IMR-90 (cell line): ENCODE measurements around the gene STAM. TPM values are rescaled to one million over a fixed set of nuclear protein-coding genes. Genes with fewer than 3 reads are reported as not detected.

ENCODE experiments used
- ATAC-seq: fragments of 200-7000 bp; cut with Tn5 transposase; 2 replicates; pipeline ENCODE4 v1.9.1; 2020; ENCODE audit warnings: low read depth, mild to moderate bottlenecking, moderate library complexity
- BruUV-seq: library from RNA; stranded (reverse); fragments of 400-500 nt; replicated peaks from 2 replicates; lab custom pipeline; 2021; lab: Mats Ljungman, UMichigan
- CTCF ChIA-PET: fragments of 300-600 bp; formaldehyde crosslinking; extraction: SDS; loops from one replicate; lab custom pipeline; 2021; ENCODE audit warnings: antibody characterized with exemption; lab: Yijun Ruan, JAX
- POLR2A ChIA-PET: fragments of 300-600 bp; sonication (Branson Sonifier 250); formaldehyde crosslinking; loops from one replicate; lab custom pipeline; 2022; ENCODE audit warnings: antibody characterized with exemption; ENCODE audit not compliant: unreplicated experiment; lab: Charles Lee
- DNase-seq: peaks from one replicate; pipeline ENCODE4 v3.0.0; 2013
- H2AFZ ChIP-seq: replicated peaks from 2 replicates; pipeline ENCODE3; 2013; ENCODE audit warnings: low read length, mild to moderate bottlenecking; ENCODE audit not compliant: poor library complexity
- H2AK5ac ChIP-seq: 2 replicates; pipeline ENCODE4 v1.6.1; 2013; ENCODE audit warnings: low read depth, low read length, inconsistent platforms
- H2AK9ac ChIP-seq: replicated peaks from 2 replicates; pipeline ENCODE3; 2013; ENCODE audit warnings: mild to moderate bottlenecking, low read depth, low read length, moderate library complexity; ENCODE audit not compliant: poor library complexity
- H2BK120ac ChIP-seq: 2 replicates; pipeline ENCODE4 v1.6.1; 2013; ENCODE audit warnings: low read depth, low read length, inconsistent platforms
- H2BK15ac ChIP-seq: 3 replicates; pipeline ENCODE4 v1.6.1; 2013; ENCODE audit warnings: low read depth, low read length, inconsistent platforms
- H2BK20ac ChIP-seq: 2 replicates; pipeline ENCODE4 v1.6.1; 2013; ENCODE audit warnings: low read depth, mild to moderate bottlenecking, inconsistent platforms, low read length, moderate library complexity
- H2BK5ac ChIP-seq: 2 replicates; pipeline ENCODE4 v1.6.1; 2013; ENCODE audit warnings: mild to moderate bottlenecking, low read depth, low read length, inconsistent platforms; ENCODE audit not compliant: poor library complexity, severe bottlenecking
- H3K14ac ChIP-seq: replicated peaks from 2 replicates; pipeline ENCODE4 v1.6.1; 2013; ENCODE audit warnings: low read depth, low read length, inconsistent platforms
- H3K18ac ChIP-seq: 2 replicates; pipeline ENCODE4 v1.6.1; 2013; ENCODE audit warnings: low read depth, low read length, control low read depth
- H3K23ac ChIP-seq: 2 replicates; pipeline ENCODE4 v1.6.1; 2013; ENCODE audit warnings: low read depth, low read length, inconsistent platforms
- H3K27ac ChIP-seq: 2 replicates; pipeline ENCODE4 v1.5.1; 2013; ENCODE audit warnings: mild to moderate bottlenecking, control low read depth, low read length; ENCODE audit not compliant: insufficient read depth
- H3K27me3 ChIP-seq: 2 replicates; pipeline ENCODE4 v1.6.1; 2013; ENCODE audit warnings: low read length; ENCODE audit not compliant: control insufficient read depth, insufficient read depth
- H3K36me3 ChIP-seq: 2 replicates; pipeline ENCODE4 v1.6.1; 2013; ENCODE audit warnings: low read length, mixed read lengths; ENCODE audit not compliant: control insufficient read depth, insufficient read depth
- H3K4ac ChIP-seq: 2 replicates; pipeline ENCODE4 v1.6.1; 2013; ENCODE audit warnings: low read depth, low read length, inconsistent platforms
- H3K4me1 ChIP-seq: 2 replicates; pipeline ENCODE4 v1.6.1; 2013; ENCODE audit warnings: low read length, mixed read lengths; ENCODE audit not compliant: control insufficient read depth, insufficient read depth
- H3K4me2 ChIP-seq: 2 replicates; pipeline ENCODE4 v1.6.1; 2013; ENCODE audit warnings: low read depth, mild to moderate bottlenecking, control low read depth, low read length, moderate library complexity
- H3K4me3 ChIP-seq: 2 replicates; pipeline ENCODE4 v1.5.1; 2013; ENCODE audit warnings: low read depth, mild to moderate bottlenecking, control low read depth, low read length, moderate library complexity; ENCODE audit not compliant: insufficient read depth
- H3K56ac ChIP-seq: 2 replicates; pipeline ENCODE4 v1.6.1; 2013; ENCODE audit warnings: low read length, inconsistent platforms; ENCODE audit not compliant: insufficient read depth; ENCODE audit errors: extremely low read depth
- H3K79me1 ChIP-seq, 2 experiments: 2 replicates each; pipeline ENCODE4 v1.6.1; 2013; ENCODE audit warnings: low read length in 2 of 2, inconsistent platforms in 1 of 2, low read depth in 1 of 2
- H3K9ac ChIP-seq: 2 replicates; pipeline ENCODE4 v1.6.1; 2013; ENCODE audit warnings: low read depth, low read length, control low read depth
- H3K9me1 ChIP-seq: 2 replicates; pipeline ENCODE4 v1.6.1; 2013; ENCODE audit warnings: low read length, inconsistent platforms; ENCODE audit not compliant: insufficient read depth
- H3K9me3 ChIP-seq: 2 replicates; pipeline ENCODE4 v1.6.1; 2013; ENCODE audit warnings: low read length; ENCODE audit not compliant: control insufficient read depth, insufficient read depth
- H4K20me1 ChIP-seq: 2 replicates; pipeline ENCODE4 v1.6.1; 2013; ENCODE audit warnings: low read length, inconsistent platforms; ENCODE audit not compliant: insufficient read depth
- H4K5ac ChIP-seq: 2 replicates; pipeline ENCODE4 v1.6.1; 2013; ENCODE audit warnings: mild to moderate bottlenecking, low read depth, low read length, control low read depth
- H4K8ac ChIP-seq, 2 experiments: 2 replicates each; pipeline ENCODE4 v1.6.1; 2013; ENCODE audit warnings: low read depth in 2 of 2, low read length in 2 of 2, control low read depth in 1 of 2, inconsistent platforms in 1 of 2
- H4K91ac ChIP-seq: 2 replicates; pipeline ENCODE4 v1.6.1; 2013; ENCODE audit warnings: low read depth, low read length, inconsistent platforms; ENCODE audit not compliant: insufficient read depth
- MAFK ChIP-seq: IDR thresholded peaks from 2 replicates; pipeline ENCODE4 v1.6.1; 2012; ENCODE audit warnings: low read depth, low read length, improper control_type of control experiment
- WGBS, 2 experiments: methylation state at CpG; one replicate each; pipeline versions ENCODE4 v1.1.5 to v1.1.7; 2013; ENCODE audit warnings: missing lambda C conversion rate in 2 of 2; ENCODE audit not compliant: insufficient read length in 1 of 2; ENCODE audit errors: extremely low coverage in 2 of 2; 5-methylcytosine and 5-hydroxymethylcytosine counted together
- dilution Hi-C: fragments of 300-500 bp; cut with HindIII; formaldehyde crosslinking; loops from one replicate; pipeline ENCODE4 v1.14.3; 2018; ENCODE audit warnings: low sequenced_read_pairs; ENCODE audit not compliant: unreplicated experiment
- in situ Hi-C: fragments of 300-500 bp; cut with MboI; formaldehyde crosslinking; loops from 3 replicates; pipeline ENCODE4 v1.14.3; 2019; ENCODE audit warnings: low sequenced_read_pairs, inconsistent platforms, mixed read lengths
- intact Hi-C: fragments of 100-400 bp; cut with micrococcal nuclease; formaldehyde crosslinking; loops from 2 replicates; pipeline ENCODE4 v1.10.0; 2022
- polyA plus RNA-seq, 3 experiments: library from polyadenylated mRNA; depleted of rRNA; stranded (reverse); fragments of >200 nt; gene quantifications; 2 replicates each; pipeline ENCODE4 v1.2.3, GENCODE V29; 2012; ENCODE audit warnings: low replicate concordance in 1 of 3
- total RNA-seq: library from RNA; depleted of rRNA; stranded (reverse); fragments of >200 nt; gene quantifications from 2 replicates; pipeline ENCODE4 v1.2.3, GENCODE V29; 2012
- TF ChIP-seq, protein P1 (sequence below): conservative IDR thresholded peaks from 2 replicates; pipeline ENCODE4 v1.5.1; 2012; ENCODE audit warnings: mild to moderate bottlenecking, low read depth, low read length, improper control_type of control experiment

Gene STAM
- total and polyA plus RNA-seq, 2 of the 4 experiments (the other 2 are of a cell fraction) = 22.9 to 23.3 TPM

DNA sequence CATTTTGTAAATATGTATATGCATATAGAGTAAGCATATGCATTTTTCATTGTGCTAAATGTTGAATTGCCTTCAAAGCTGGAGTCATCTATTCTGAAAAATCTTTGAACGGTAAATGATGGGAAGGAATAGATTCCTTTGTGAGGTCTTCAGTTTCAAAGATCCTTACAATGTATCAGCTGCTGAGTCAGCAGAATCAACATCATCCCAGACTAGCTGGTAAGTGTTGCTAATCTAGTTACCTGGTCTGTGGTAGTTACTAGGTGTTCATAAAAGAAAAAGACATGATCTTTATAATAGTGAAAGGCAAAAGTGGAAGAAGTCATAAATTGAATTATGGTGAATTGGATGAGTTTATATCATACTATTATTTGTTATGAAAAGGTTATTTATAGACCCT, 10.6 kb upstream of the STAM start:
- Histone ChIP-seq H2AK5ac (no peak overlapping the region), H2BK15ac (no peak overlapping the region), H2BK5ac (no peak overlapping the region), H3K9me3 (no peaks in the 10 kb centered on the region), H4K91ac (no peak overlapping the region), H3K56ac (no peak overlapping the region), H3K18ac (no peak overlapping the region), H3K27me3 (no peaks in the 10 kb centered on the region), H3K79me1 (no peaks in the 10 kb centered on the region), H3K4ac (no peak overlapping the region), H2BK120ac (no peak overlapping the region), H3K4me1 (no peaks in the 10 kb centered on the region), H3K9ac (no peak overlapping the region), H4K20me1 (no peaks in the 10 kb centered on the region), H3K4me2 (no peak overlapping the region), H3K14ac (no peak overlapping the region), H3K23ac (no peak overlapping the region), H3K9me1 (no peaks in the 10 kb centered on the region), H4K8ac (no peak overlapping the region), H2AFZ (no peak overlapping the region), H2AK9ac (no peak overlapping the region), H3K4me3 (no peak overlapping the region), H3K27ac (no peak overlapping the region), H2BK20ac (no peak overlapping the region), H3K36me3 (no peaks in the 10 kb centered on the region), H4K5ac (no peak overlapping the region)
- dilution Hi-C loops (no loop called here), in situ Hi-C loops (no loop called here), intact Hi-C loops (no loop called here)
- ChIA-PET POLR2A (interaction anchor here (1.4 kb wide), 1 partner anchor 11 kb away, joined by 8 read pairs; the partner anchor contains the start of gene STAM), CTCF (interaction anchor here (0.6 kb wide), 1 partner anchor 9 kb away, joined by 3 read pairs; no protein-coding TSS in a partner anchor)
- DNase-seq (no peak), ATAC-seq (no peak)
- no TSS peak for BruUV-seq
- WGBS, 2 experiments = no CpG with 5 or more reads among the region's 1 CpG
- TF ChIP-seq, protein P1, sequence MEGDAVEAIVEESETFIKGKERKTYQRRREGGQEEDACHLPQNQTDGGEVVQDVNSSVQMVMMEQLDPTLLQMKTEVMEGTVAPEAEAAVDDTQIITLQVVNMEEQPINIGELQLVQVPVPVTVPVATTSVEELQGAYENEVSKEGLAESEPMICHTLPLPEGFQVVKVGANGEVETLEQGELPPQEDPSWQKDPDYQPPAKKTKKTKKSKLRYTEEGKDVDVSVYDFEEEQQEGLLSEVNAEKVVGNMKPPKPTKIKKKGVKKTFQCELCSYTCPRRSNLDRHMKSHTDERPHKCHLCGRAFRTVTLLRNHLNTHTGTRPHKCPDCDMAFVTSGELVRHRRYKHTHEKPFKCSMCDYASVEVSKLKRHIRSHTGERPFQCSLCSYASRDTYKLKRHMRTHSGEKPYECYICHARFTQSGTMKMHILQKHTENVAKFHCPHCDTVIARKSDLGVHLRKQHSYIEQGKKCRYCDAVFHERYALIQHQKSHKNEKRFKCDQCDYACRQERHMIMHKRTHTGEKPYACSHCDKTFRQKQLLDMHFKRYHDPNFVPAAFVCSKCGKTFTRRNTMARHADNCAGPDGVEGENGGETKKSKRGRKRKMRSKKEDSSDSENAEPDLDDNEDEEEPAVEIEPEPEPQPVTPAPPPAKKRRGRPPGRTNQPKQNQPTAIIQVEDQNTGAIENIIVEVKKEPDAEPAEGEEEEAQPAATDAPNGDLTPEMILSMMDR = no peak
- TF ChIP-seq MAFK = peak; percentile 100
